Measurements from ENCODE around the gene SUMO3.

The SUMO3 gene

GRCh38 chr21:44850208-44850800 is 32.4 kb upstream of the SUMO3 start:
- H3K9ac ChIP-seq (ENCODE audit: insufficient read length) = no peak overlapping the region
- H3K4me3 ChIP-seq = no peak overlapping the region
- H3K27ac ChIP-seq = no peak overlapping the region
- DNase-seq (ENCODE audit: low read depth, low spot score) = no peak
- H3K36me3 ChIP-seq (ENCODE audit: insufficient read depth, low read length) = peaks cover 46% of the 10 kb centered on the region
- no peaks in the 10 kb centered on the region for H3K9me3 ChIP-seq (ENCODE audit: low read depth, low read length)
- TF ChIP-seq POLR2AphosphoS5 (IDR thresholded peaks at IDR 0.05; ENCODE audit: borderline replicate concordance, low read depth, low read length) (no peak), FOXP2 (optimal IDR thresholded peaks at IDR 0.05; ENCODE audit: control extremely low read depth, extremely low read length, insufficient read depth) (no peak), EZH2 (IDR thresholded peaks at IDR 0.05) (no peak)

GRCh38 chr21:44849616-44850130 is 31.8 kb upstream of the SUMO3 start:
- Histone ChIP-seq H3K9ac (ENCODE audit: insufficient read length) (no peak overlapping the region), H3K9me3 (ENCODE audit: low read depth, low read length) (no peaks in the 10 kb centered on the region), H3K27ac (no peak overlapping the region), H3K4me3 (no peak overlapping the region), H3K36me3 (ENCODE audit: insufficient read depth, low read length) (peaks cover 40% of the 10 kb centered on the region)
- no peak for DNase-seq (ENCODE audit: low read depth, low spot score)
- TF ChIP-seq POLR2AphosphoS5 (IDR thresholded peaks at IDR 0.05; ENCODE audit: borderline replicate concordance, low read depth, low read length) (no peak), FOXP2 (optimal IDR thresholded peaks at IDR 0.05; ENCODE audit: control extremely low read depth, extremely low read length, insufficient read depth) (no peak)

- Histone ChIP-seq H3K27ac (no peak overlapping the region), H3K36me3 (ENCODE audit: insufficient read depth, low read length) (peaks cover 33% of the 10 kb centered on the region), H3K4me3 (no peak overlapping the region)
Observed at GRCh38 chr21:44848821-44849521, 31.1 kb upstream of the SUMO3 start.

GRCh38 chr21:44847261-44848056 is 29.6 kb upstream of the SUMO3 start:
- H3K9ac ChIP-seq (ENCODE audit: insufficient read length) = no peak overlapping the region
- DNase-seq (ENCODE audit: low read depth, low spot score) = no peak
- H3K4me3 ChIP-seq = no peak overlapping the region
- TF ChIP-seq EZH2 (IDR thresholded peaks at IDR 0.05) (no peak), FOXP2 (optimal IDR thresholded peaks at IDR 0.05; ENCODE audit: control extremely low read depth, extremely low read length, insufficient read depth) (no peak), POLR2AphosphoS5 (IDR thresholded peaks at IDR 0.05; ENCODE audit: borderline replicate concordance, low read depth, low read length) (no peak)
- H3K9me3 ChIP-seq (ENCODE audit: low read depth, low read length) = no peaks in the 10 kb centered on the region
- H3K27ac ChIP-seq = no peak overlapping the region
- peaks cover 27% of the 10 kb centered on the region for H3K36me3 ChIP-seq (ENCODE audit: insufficient read depth, low read length)

More at GRCh38 chr21:44848821-44849521, 31.1 kb upstream of the SUMO3 start:
- H3K9me3 ChIP-seq (ENCODE audit: low read depth, low read length) = no peaks in the 10 kb centered on the region
- H3K9ac ChIP-seq (ENCODE audit: insufficient read length) = no peak overlapping the region
- no peak for DNase-seq (ENCODE audit: low read depth, low spot score)
- TF ChIP-seq FOXP2 (optimal IDR thresholded peaks at IDR 0.05; ENCODE audit: control extremely low read depth, extremely low read length, insufficient read depth) (no peak), POLR2AphosphoS5 (IDR thresholded peaks at IDR 0.05; ENCODE audit: borderline replicate concordance, low read depth, low read length) (no peak), EZH2 (IDR thresholded peaks at IDR 0.05) (no peak)

DNA sequence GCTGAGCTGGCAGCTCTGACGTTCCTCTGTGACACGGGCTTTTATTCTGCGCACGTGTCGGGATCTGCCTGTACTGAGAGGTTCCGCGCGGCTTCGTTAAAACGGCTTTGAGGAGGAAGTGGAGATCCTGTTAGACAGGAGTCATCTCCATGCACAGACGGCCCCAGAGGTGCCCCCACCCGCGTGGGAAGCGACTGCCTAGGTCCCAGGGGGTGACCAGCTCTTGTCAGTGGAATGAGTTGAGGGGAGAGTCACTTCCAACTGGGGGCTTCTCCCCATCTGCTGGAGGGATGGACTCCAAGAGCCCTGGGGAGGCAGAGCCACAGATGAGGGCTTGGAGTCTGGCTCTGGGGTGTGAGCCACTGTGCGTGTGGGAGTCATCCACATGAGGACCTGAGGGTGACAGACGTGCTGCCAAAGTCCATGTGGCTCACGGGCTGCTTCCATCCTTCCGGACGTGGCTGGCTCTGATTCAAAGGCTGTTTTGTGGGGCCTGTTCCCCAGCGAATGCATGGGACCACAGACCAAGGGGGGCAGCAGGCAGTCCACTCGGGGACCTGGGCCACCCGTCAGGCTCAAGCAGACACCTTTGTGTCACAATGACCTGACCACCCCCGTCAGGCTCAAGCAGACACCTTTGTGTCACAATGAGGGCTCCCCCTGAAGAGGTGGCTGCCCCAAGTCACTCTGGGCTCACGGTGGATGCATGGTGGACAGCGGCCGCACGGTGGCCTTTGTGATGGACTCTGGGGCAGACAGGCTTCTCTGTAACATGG is 28.8 kb upstream of the SUMO3 start:
- Histone ChIP-seq H3K9me3 (ENCODE audit: low read depth, low read length) (no peaks in the 10 kb centered on the region), H3K9ac (ENCODE audit: insufficient read length) (no peak overlapping the region), H3K4me3 (no peak overlapping the region), H3K27ac (peak overlapping the region; percentile 60), H3K36me3 (ENCODE audit: insufficient read depth, low read length) (peaks cover 26% of the 10 kb centered on the region)
- TF ChIP-seq FOXP2 (optimal IDR thresholded peaks at IDR 0.05; ENCODE audit: control extremely low read depth, extremely low read length, insufficient read depth) (no peak), POLR2AphosphoS5 (IDR thresholded peaks at IDR 0.05; ENCODE audit: borderline replicate concordance, low read depth, low read length) (no peak; the same call in 1 of the 2 replicates), EZH2 (IDR thresholded peaks at IDR 0.05) (no peak)
- no peak for DNase-seq (ENCODE audit: low read depth, low spot score)

- H3K9me3 ChIP-seq (ENCODE audit: low read depth, low read length) = no peaks in the 10 kb centered on the region
- no peak overlapping the region for H3K4me3 ChIP-seq
- H3K36me3 ChIP-seq (ENCODE audit: insufficient read depth, low read length) = peaks cover 21% of the 10 kb centered on the region
- H3K9ac ChIP-seq (ENCODE audit: insufficient read length) = no peak overlapping the region
- TF ChIP-seq POLR2AphosphoS5 (IDR thresholded peaks at IDR 0.05; ENCODE audit: borderline replicate concordance, low read depth, low read length) (no peak), EZH2 (IDR thresholded peaks at IDR 0.05) (no peak), FOXP2 (optimal IDR thresholded peaks at IDR 0.05; ENCODE audit: control extremely low read depth, extremely low read length, insufficient read depth) (no peak)
- H3K27ac ChIP-seq = peak overlapping the region; percentile 60
- DNase-seq (ENCODE audit: low read depth, low spot score) = no peak
Observed at GRCh38 chr21:44846224-44846484, 28.3 kb upstream of the SUMO3 start.

DNA sequence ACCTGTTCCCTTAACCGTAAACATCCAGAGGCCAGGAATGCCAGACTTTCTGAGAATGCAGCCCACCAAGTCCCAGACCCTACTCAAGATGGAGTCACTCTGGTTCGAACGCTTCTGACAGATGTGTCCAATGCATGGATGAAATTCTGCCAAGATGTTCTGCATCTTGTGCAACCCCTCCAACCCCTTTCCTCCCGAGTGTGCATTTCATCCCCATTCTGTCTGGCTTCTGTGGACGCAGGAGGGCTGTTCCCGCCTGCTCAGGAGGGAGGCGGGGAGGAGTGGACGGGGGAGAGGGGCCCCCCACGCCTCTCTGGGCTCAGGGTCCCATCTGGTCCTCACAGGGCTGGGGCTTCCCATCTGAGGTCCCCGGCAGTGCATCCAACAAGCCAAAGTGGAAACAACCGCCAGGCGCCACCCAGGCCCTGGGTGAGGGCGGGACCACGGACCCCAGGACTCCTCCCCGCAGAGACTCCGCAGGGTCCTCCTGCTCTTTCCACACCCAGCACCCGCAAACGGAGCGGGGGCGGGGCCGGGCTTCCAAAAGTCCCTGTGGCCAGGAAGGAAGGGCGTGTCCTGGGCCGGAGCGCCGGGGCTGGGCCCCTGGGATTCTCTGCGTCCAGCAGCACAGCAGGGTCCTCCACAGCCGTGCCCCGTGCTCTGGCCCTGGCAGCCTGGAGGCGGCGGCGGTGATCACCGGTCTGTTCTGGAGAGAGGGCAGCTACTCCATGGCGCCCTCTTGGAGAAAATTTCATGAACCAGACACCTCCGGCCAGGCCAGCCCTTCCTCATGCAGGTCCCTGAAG is 27.8 kb upstream of the SUMO3 start:
- H3K4me3 ChIP-seq = no peak overlapping the region
- peak overlapping the region; percentile 60 for H3K27ac ChIP-seq
- TF ChIP-seq POLR2AphosphoS5 (IDR thresholded peaks at IDR 0.05; ENCODE audit: borderline replicate concordance, low read depth, low read length) (no peak), EZH2 (IDR thresholded peaks at IDR 0.05) (no peak), FOXP2 (optimal IDR thresholded peaks at IDR 0.05; ENCODE audit: control extremely low read depth, extremely low read length, insufficient read depth) (no peak)
- H3K9me3 ChIP-seq (ENCODE audit: low read depth, low read length) = no peaks in the 10 kb centered on the region
- H3K9ac ChIP-seq (ENCODE audit: insufficient read length) = no peak overlapping the region
- H3K36me3 ChIP-seq (ENCODE audit: insufficient read depth, low read length) = peaks cover 16% of the 10 kb centered on the region
- no peak for DNase-seq (ENCODE audit: low read depth, low spot score)

Measured in SK-N-MC (cell line).